ENCODE data around the gene NUP214.

NUP214 gene

GRCh38 chr9:131281119-131281965 lies 156.0 kb downstream of the NUP214 start:
- Histone ChIP-seq H3K4me3 (ENCODE audit: insufficient read depth, low read length, poor library complexity, severe bottlenecking) (no peak overlapping the region), H4K20me1 (ENCODE audit: low read depth, low read length) (no peaks in the 10 kb centered on the region), H3K79me2 (ENCODE audit: insufficient read depth, low read length) (no peaks in the 10 kb centered on the region), H3K36me3 (ENCODE audit: low read length) (no peaks in the 10 kb centered on the region), H3K9me3 (ENCODE audit: insufficient read depth, low read length) (no peaks in the 10 kb centered on the region), H3K27ac (ENCODE audit: low read depth, low read length) (no peak overlapping the region), H3K9me2 (replicated peaks; ENCODE audit: insufficient read depth, low read length) (no peaks in the 10 kb centered on the region), H3K27me3 (ENCODE audit: low read length) (no peaks in the 10 kb centered on the region), H2AFZ (ENCODE audit: low read depth, low read length, severe bottlenecking) (no peak overlapping the region), H3K4me2 (ENCODE audit: low read depth, low read length, poor library complexity, severe bottlenecking) (no peak overlapping the region), H3F3A (ENCODE audit: insufficient read depth) (peaks cover 8% of the 10 kb centered on the region; the same call in 1 of the 2 replicates), H3K9ac (ENCODE audit: low read length) (no peak overlapping the region)
- no peak for TF ChIP-seq CTCF (IDR thresholded peaks at IDR 0.05; ENCODE audit: insufficient read depth, low read length, poor library complexity, severe bottlenecking)
- no peak for TF ChIP-seq EZH2phosphoT487 (conservative IDR thresholded peaks at IDR 0.05; ENCODE audit: low read length)

GRCh38 chr9:131282175-131282574 lies 156.8 kb downstream of the NUP214 start:
- Histone ChIP-seq H3K9me3 (ENCODE audit: insufficient read depth, low read length) (no peaks in the 10 kb centered on the region), H3K4me2 (ENCODE audit: low read depth, low read length, poor library complexity, severe bottlenecking) (no peak overlapping the region), H4K20me1 (ENCODE audit: low read depth, low read length) (no peaks in the 10 kb centered on the region), H2AFZ (ENCODE audit: low read depth, low read length, severe bottlenecking) (no peak overlapping the region), H3K9ac (ENCODE audit: low read length) (no peak overlapping the region), H3K9me2 (replicated peaks; ENCODE audit: insufficient read depth, low read length) (no peaks in the 10 kb centered on the region), H3K36me3 (ENCODE audit: low read length) (no peaks in the 10 kb centered on the region), H3K4me3 (ENCODE audit: insufficient read depth, low read length, poor library complexity, severe bottlenecking) (no peak overlapping the region), H3K27ac (ENCODE audit: low read depth, low read length) (no peak overlapping the region), H3K79me2 (ENCODE audit: insufficient read depth, low read length) (no peaks in the 10 kb centered on the region), H3F3A (ENCODE audit: insufficient read depth) (peaks cover 8% of the 10 kb centered on the region; the same call in 1 of the 2 replicates), H3K27me3 (ENCODE audit: low read length) (no peaks in the 10 kb centered on the region)
- TF ChIP-seq EZH2phosphoT487 (conservative IDR thresholded peaks at IDR 0.05; ENCODE audit: low read length) (no peak), CTCF (IDR thresholded peaks at IDR 0.05; ENCODE audit: insufficient read depth, low read length, poor library complexity, severe bottlenecking) (no peak)

- no peak overlapping the region for H2AFZ ChIP-seq (ENCODE audit: low read depth, low read length, severe bottlenecking)
- no peaks in the 10 kb centered on the region for H3K9me2 ChIP-seq (replicated peaks; ENCODE audit: insufficient read depth, low read length)
- H3K27me3 ChIP-seq (ENCODE audit: low read length) = no peaks in the 10 kb centered on the region
- no peak overlapping the region for H3K4me3 ChIP-seq (ENCODE audit: insufficient read depth, low read length, poor library complexity, severe bottlenecking)
- H3F3A ChIP-seq (ENCODE audit: insufficient read depth) = peaks cover 8% of the 10 kb centered on the region; the same call in 1 of the 2 replicates
- no peak overlapping the region for H3K27ac ChIP-seq (ENCODE audit: low read depth, low read length)
- TF ChIP-seq EZH2phosphoT487 (conservative IDR thresholded peaks at IDR 0.05; ENCODE audit: low read length) (no peak), CTCF (IDR thresholded peaks at IDR 0.05; ENCODE audit: insufficient read depth, low read length, poor library complexity, severe bottlenecking) (no peak)
- H3K9me3 ChIP-seq (ENCODE audit: insufficient read depth, low read length) = no peaks in the 10 kb centered on the region
- no peaks in the 10 kb centered on the region for H3K79me2 ChIP-seq (ENCODE audit: insufficient read depth, low read length)
- no peak overlapping the region for H3K4me2 ChIP-seq (ENCODE audit: low read depth, low read length, poor library complexity, severe bottlenecking)
- H4K20me1 ChIP-seq (ENCODE audit: low read depth, low read length) = no peaks in the 10 kb centered on the region
- H3K36me3 ChIP-seq (ENCODE audit: low read length) = no peaks in the 10 kb centered on the region
- no peak overlapping the region for H3K9ac ChIP-seq (ENCODE audit: low read length)
Measured at GRCh38 chr9:131282688-131283422, 157.5 kb downstream of the NUP214 start.

Data from SU-DHL-6 (cell line).